DMS79 treated with DMSO at 0.1 percent for 48 hours (cell line): ENCODE results near the gene OR10H2.
"Not testable (repeated sequence)": the region's sequence is repeated elsewhere in the genome, so short reads cannot be mapped to it uniquely, and the experiment has no call there.

Experiments used
- DNase-seq: peaks from one replicate; lab custom pipeline; 2025; lab: John Stamatoyannopoulos, UW

OR10H2 gene, protein sequence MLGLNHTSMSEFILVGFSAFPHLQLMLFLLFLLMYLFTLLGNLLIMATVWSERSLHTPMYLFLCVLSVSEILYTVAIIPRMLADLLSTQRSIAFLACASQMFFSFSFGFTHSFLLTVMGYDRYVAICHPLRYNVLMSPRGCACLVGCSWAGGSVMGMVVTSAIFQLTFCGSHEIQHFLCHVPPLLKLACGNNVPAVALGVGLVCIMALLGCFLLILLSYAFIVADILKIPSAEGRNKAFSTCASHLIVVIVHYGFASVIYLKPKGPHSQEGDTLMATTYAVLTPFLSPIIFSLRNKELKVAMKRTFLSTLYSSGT

DNA sequence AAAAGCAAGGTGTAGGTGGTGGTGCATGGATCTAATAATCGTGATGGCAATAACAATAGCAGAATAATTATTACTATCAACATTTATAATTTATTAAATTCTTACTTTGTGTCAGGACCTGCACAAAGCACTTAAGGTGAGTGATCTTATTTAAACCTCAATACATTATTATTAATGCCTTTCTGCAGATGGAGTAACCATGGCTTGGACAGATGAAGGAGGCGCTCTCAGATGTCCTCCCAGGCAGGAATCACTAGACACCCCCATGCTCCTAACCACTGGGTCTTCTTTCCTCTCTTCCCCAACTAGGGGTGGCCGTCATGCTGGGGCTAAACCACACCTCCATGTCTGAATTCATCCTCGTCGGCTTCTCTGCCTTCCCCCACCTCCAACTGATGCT is at the start of gene OR10H2:
Gene OR10H2, plus strand, starts transcription at position 301 of the 400 bp plus-strand sequence. Its CDS starts 20 bp downstream, at position 321.
- DNase-seq, result no peak

DNA sequence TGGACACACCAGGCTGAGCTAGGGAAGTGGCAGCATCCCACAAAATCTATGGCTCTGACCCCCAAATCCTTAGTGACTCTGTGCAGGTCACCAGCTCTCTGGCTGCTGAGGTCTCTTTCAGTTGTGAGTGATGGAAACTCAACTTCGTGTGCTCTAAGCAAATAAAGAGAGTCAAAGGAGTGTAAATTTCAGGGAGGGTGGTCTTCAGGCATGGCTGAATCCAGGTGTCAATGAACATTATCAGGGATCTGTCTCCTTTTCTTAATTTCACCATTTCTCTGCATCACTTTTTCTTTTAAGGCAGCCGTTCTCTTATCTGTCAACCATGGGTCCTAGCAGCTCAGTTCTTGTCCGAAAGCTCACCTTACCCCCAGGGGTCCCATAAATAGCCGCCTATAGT is 48.7 kb upstream of the OR10H2 start:
- DNase-seq, result no peak

DNA sequence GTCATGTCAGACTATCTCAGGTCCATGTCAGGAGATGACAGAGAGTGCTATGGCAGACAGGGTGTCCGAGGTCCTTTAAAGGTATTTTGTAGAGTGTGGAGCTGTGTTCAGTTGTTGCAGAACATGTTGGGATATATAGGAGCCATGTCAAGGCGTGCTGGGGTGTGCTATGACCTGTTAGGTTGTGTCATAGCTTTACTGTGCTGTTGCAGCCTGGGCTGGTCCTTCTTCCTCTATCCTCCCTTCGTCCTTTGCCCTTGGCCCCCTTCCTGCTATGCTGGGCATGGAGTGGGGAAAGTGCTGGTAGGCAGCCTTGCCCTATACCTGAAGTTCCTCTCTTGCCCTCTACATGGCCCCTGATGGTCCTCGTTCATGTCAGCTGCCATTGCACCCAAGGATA is 48.0 kb upstream of the OR10H2 start:
- not testable (repeated sequence) for DNase-seq

DNA sequence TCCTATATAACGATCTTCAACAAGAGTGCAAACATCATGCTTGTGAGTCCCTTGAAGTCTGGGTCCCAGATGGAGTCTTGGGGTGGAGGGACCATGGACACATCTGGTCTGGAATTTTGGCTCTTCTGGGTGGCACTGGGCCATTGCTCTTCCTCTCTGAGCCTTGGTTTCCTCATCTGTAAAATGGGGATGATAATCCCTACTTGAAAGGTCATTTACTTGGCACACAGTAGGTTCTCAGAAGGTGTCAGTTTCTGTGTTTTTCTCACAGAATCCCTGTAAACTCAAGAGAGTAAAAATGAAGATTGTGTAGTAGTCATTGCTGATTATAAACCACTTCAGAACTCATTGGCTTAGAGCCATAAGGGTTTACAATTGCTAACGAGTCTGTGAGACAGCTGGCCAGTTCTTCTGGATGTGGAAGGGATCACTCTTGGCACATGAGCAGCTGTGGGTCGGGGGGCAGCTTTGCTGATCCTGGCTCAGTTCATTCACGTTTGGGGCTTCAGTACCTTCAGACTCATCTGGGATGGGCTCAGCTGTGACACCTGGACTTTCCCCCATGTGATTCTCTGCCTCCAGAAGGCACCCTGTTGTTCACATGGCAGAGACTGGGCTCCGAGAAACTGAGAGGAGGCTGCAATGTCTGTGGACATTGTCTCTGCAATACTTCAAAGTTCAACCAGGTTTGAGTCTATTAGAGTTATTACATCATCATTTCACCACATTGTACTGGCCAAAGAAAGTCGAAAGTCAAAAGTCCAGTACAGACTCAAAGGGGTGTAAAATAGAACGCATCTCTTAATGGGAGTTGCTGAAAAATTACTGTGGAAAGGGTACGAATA is 47.1 kb upstream of the OR10H2 start:
- DNase-seq, result no peak

DNA sequence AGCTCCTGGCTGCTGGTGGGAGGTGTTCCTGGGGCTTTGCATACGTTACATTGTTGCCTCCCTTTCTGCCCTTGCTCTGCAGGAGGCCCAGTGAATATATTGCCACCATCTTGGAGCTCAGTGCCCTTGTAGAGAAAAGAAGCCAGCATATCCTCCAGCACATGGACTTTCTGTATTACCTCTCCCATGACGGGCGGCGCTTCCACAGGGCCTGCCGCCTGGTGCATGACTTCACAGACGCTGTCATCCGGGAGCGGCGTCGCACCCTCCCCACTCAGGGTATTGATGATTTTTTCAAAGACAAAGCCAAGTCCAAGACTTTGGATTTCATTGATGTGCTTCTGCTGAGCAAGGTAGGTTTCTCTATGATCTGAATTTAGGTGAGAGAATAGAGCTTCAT is 44.4 kb upstream of the OR10H2 start:
- DNase-seq, result no peak

DNA sequence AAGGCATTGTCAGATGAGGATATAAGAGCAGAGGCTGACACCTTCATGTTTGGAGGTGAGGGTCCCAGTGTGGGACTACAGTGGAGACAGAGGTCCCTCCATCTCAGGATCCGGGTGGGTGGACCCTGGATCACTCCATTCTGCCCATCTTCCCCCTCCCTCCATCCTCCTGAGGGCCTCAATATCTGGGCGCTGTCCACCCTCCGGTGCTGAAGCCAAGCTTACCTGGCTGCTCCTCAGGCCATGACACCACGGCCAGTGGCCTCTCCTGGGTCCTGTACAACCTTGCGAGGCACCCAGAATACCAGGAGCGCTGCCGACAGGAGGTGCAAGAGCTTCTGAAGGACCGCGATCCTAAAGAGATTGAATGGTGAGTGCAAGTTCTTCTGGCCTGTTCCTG is 43.0 kb upstream of the OR10H2 start:
- DNase-seq, result no peak

DNA sequence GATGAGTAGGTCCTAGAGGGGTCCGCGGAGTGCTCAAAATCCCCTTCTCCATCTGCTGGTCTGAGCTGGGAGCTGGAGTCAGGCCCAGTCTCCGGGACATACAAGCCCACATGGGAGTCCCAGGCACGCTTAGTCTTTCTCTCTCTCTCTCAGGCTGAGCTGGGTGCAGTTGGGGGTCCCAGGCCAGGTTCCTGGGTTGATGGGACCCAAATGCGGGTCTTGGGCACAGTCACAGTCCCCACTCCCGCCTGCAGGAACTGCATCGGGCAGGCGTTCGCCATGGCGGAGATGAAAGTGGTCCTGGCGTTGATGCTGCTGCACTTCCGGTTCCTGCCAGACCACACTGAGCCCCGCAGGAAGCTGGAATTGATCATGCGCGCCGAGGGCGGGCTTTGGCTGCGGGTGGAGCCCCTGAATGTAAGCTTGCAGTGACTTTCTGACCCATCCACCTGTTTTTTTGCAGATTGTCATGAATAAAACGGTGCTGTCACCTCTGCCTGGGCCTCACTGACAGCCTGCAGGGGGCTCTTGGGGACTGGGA is 31.1 kb upstream of the OR10H2 start:
- no peak for DNase-seq

DNA sequence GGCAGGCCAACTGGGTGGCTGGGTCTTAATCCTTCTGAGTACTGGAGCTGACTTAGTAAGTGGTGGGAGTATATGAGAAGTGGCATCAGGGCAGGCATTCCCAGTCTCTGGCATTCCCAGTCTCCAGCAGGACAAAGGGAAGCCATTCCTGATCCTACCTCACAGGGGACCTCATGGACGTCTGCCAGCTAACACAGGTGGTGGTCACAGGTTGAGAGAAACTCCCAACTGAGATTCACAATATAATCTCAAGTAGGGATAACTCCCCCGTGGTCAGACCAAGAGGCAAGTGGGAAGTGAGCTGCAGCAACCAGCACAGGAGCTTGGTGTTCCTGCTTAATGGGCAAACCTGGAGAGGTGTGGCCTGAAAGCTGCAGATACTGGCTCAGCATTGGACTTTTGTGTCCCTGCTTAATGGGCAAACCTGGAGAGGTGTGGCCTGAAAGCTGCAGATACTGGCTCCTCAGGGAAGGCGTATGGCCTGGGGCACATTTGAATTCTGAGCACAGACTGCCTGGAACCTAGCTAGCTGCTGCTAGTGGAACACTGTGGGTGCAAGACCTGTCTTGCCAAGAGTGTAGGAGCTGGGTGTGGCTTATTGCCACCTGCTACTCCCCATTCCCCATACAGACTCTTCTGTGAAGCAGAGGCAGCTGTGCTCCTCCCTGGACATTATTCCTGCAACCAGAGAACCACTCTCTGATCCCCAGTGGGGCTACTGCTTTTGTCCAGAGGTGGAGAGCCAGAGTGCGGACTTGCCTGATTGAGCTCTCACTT is 25.9 kb upstream of the OR10H2 start:
- DNase-seq, result peak; percentile 80

DNA sequence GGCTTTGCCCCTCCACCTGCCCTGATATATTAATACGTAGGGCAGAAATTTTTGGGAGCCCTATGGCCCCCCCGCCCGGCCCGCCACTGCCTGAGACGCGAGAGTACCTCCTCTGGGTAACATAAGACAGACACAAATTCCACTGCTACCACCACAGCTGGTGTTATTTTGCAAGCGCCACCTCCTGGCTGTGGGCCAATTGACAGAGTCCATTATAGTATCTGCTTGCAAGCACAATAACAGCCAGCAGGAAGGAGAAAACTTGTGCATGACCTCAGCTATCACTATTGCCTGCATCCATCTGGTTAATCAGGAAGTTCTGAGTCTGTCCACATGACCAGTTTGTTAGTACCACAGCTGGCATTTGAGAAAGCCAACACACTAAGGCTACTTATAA is 25.3 kb upstream of the OR10H2 start:
- peak; percentile 85 for DNase-seq

DNA sequence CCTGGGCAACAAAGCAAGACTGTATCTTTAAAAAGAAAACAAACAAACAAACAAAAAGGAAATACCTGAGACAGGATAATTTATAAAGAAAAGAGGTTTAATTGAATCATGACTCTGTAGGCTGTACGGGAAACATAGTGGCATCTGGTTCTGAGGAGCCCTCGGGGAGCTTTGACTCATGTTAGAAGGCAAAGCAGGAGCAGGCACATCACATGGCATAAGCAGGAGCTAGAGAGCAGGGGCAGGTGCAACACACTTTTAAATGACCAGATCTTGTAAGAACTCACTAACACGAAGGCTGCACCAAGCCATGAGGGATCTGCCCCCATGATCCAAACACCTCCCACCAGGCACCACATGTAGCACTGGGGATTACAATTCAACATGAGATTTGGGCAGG is 13.2 kb upstream of the OR10H2 start:
- no peak for DNase-seq

DNA sequence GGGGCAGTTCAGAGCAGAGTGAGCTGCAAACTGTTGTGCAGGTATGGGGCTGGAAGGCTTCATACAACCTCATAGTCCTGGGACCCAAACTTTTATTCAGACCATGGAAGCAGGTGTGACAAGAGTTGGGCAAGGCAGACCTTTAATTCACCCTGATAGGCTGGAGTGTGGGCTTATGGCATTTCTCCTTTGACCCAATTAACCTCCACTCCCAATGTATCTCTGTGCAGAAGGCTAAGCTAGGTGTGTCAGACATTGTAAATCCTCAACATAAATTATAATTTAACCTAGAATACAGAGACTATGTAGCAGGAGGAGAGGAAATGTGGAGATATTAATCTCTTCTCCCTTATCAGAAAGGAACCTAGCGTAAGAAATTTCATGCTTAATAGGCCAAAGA is 12.2 kb upstream of the OR10H2 start:
- DNase-seq, result no peak

DNA sequence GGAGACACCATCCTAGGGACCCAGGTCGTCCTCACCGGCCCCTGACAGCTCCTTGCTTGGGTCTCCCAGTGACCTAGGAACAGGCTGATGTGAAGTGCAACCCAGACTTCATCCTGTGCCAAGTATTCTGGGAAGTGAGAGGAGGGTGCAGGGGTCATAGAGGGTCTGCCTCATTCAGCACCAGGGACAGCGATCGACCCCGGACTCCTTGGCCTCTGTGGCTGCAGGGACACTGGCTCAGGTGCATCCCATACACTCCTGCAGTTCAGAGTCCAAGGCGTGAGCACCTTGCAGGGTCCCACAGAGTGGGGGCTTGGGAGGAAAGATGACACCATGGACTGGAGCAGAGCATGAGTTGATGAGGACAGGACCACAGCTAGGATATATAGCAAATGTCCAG is 10.0 kb upstream of the OR10H2 start:
- DNase-seq, result no peak

DNA sequence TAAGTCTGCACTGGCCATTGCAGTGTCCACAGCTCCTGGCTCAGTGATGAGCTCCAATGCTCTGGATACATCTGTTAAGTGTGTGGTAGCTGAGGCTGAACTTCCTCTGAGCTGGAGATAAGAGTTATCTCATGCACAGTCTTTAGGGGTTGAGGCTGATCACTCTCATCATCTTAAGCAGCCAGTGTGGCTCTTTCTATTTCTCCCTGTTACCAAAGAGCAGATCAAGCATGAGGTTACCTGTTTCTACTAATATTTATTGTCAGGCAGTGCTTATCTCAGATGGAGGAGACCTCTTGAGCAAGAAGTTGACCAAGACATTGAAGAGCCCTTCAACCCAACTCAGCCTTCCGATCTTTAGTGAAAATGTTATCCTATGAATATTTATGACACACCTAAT is 6.6 kb upstream of the OR10H2 start:
- no peak for DNase-seq

DNA sequence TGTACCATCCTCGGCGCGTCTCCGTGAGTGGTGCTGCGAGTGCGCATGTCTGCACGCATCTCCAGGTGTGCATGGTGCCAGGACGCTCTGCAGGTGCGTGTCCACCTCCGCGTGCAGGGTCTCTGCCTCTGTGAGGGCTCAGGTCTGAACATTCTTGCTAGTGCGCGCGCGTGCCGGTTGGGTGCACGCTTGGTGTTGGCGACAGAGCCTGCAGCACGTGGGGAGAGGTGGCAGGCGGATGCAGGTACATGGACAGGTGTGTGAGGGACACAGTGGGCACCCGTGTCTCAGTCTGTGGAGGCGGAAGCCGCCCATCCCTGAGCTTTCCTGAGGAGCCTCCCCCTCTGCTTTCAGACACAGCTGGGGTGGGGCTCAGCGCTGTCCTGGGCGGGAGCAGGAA is 4.9 kb upstream of the OR10H2 start:
- no peak for DNase-seq

DNA sequence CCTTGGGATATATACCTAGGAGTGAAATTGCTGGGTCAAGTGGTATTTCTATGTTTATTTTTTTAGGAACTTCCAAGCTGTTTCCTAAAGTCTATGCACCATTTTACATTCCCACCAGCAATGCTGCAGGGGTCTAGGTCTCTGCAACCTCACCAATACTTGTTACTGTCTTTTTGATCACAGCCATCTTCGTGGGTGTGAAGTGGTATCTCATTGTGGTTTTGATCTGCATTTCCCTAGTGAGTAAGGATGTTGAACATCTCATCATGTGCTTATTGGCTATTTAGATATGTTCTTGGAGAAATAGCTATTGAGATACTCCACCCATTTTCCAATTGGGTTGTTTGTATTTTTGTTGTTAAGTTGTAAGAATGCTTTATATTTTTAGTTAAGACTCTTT is 2.7 kb downstream of the OR10H2 start:
- no peak for DNase-seq

DNA sequence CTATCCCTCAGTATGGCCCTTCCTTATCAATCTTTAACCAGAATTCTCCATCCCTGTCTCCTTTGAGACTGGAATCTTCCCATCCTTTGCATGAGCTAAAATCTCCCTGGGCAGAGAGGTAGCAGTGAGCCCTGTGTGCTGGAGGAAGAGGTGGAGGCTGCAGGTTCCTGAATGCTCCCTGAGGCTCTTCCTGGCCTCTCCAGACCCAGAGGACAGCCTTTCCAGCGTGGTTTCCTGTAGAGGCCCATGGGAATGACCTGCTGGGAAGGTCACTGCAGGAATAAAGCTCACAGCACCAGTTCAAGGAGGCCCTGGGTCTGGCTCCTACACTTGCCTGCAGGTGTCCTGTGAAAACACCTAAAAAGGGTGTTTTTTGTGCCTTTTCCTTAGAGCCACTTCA is 4.6 kb downstream of the OR10H2 start:
- no peak for DNase-seq

DNA sequence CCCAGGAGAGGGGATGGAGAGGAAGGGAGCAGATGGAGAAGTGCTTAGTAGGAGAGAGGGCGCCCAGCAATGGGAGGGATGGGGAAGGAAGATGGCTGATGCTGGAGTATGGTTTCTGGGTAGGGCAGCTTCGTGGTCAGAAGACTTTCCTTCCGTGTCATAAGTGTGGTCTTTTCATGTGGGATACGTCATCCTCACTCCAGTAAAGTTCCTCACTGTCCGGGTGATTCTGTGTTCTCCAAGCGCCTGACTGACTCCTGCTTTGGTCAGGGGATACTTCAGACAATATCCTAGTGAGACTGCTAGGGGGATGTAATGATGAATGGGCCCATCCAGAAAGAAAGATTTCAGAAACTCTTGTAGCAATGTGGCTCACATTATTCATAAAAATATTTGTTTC is 6.1 kb downstream of the OR10H2 start:
- DNase-seq, result no peak

DNA sequence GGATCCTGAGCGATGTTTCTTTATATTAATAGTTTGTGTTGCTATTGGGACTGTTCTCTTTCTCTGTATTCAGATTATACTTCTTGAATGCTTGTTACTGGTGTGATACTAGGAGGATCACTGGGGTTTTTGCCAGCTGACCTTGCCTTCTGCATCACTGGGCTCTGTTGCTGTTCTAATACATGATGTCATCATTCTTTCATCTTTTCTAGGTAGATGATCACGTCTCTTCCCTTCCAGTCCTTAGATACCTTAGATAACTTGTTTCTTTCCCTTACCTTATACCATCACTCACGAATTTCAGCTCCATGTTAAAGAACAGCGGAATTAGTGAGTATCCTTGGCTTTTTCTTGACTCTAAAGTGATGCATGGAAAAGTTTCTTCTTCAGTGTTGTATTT is 9.9 kb downstream of the OR10H2 start, which contains the start of gene OR10H3:
Gene OR10H3, plus strand, starts transcription at position 264 of the 400 bp plus-strand sequence. CDS start 3,408 bp downstream, outside the sequence.
- no peak for DNase-seq

DNA sequence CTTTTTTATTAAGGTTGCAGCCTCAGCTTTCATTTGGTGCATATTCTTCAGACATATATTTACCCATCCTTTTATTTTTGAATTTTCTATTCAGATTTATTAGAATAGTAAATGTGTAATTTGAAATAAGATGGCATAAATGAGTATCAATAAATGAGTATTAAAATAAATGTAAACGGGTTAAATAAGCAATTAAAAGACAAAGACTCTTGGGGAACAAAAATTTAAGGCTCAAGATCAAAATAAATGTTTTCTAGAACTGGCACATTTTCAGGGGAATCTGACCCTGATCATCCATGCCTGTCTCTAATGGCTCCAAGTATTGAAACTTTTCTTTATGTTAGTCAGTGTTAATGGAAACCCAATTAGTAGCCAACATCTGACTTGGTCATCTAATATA is 13.0 kb downstream of the OR10H2 start:
- DNase-seq, result no peak

DNA sequence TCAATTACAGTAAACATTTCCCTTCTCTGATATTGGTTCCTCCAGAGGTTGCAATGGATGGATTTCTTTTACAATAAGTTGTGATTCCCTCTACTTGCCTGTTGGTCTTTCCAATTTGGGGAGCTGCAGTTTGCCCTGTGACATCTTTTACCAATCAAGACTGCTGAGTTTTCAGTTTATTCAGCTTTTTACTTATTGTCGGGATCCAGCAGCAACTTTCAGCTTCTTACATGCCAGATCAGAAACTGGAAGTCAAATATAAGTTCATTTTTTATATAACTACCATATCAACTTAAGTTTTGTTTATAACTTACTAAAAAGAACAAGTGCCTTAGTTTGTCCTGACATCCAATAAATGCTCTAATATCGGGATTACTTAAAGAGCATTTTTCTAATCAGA is 20.4 kb downstream of the OR10H2 start:
- DNase-seq, result no peak

DNA sequence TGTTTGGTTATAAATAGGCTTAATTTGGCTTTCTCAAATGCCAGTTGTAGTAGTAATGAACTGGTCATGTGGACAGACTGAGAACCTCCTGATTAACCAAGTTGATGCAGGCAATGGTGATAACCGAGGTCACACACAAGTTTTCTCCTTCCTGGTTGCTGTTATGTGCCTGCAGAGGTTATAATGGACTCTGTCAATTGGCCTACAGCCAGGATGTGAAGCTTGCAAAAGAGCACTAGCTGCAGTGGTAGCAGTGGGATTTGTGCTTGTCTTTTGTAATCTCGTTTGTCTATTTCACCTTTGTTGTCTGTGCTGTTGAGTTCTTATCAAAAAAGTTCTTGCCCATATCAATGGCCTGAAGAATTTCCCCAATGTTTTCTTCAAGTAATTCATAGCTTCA is 30.6 kb downstream of the OR10H2 start:
- no peak for DNase-seq

DNA sequence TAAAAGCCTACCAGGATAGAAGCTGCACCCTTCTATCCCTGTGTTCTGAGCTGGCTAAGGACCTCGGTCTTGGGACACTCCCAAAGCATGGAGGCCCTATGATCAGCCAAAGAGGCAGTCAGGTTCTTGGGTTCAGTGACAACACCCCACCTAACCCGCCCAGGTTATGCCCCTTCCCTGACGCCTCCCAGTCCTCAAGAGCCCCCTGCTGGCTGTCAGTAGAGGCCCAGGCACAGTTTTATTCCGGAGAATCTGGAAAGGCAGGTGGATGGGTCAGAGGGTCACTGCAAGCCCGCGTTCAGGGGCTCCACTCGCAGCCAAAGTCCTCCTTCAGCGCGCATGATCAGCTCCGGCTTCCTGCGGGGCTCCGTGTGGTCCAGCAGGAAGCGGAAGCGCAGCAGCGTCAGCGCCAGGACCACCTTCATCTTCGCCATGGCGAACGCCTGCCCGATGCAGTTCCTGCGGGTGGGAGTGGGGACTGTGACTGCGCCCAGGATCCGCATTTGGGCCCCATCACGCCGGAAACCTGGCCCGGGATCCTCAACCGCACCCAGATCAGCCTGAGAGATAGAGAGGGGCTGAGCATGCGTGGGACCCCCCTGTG is 32.2 kb downstream of the OR10H2 start:
- DNase-seq, result no peak
